Caco-2 (cell line): ENCODE results near the gene RAB43. TPM values are rescaled to one million over a fixed set of nuclear protein-coding genes. Genes with fewer than 3 reads are reported as not detected.

ENCODE experiments used
- BruUV-seq: library from RNA; stranded (reverse); fragments of 400-500 nt; replicated peaks from 2 replicates; lab custom pipeline; 2021; lab: Mats Ljungman, UMichigan
- CTCF ChIA-PET: fragments of 300-600 bp; sonication (Branson Sonifier 250); formaldehyde crosslinking; loops from one replicate; lab custom pipeline; 2022; ENCODE audit warnings: antibody characterized with exemption; lab: Charles Lee
- POLR2A ChIA-PET: fragments of 300-600 bp; sonication (Branson Sonifier 250); formaldehyde crosslinking; loops from one replicate; lab custom pipeline; 2022; ENCODE audit warnings: antibody characterized with exemption; lab: Charles Lee
- DNase-seq, 2 experiments: peaks; one replicate each; pipeline versions ENCODE4 v3.0.0 to v3.0.0-alpha.2; 2020 to 2022
- H3K27me3 ChIP-seq: replicated peaks from 2 replicates; pipeline ENCODE4 v1.6.0; 2011; ENCODE audit warnings: low read length; ENCODE audit not compliant: control insufficient read depth, insufficient read depth
- H3K36me3 ChIP-seq: 2 replicates; pipeline ENCODE4 v1.5.1; 2011; ENCODE audit warnings: low read length; ENCODE audit not compliant: control insufficient read depth, insufficient read depth
- H3K4me1 ChIP-seq: fragments of 250-450 bp; sonication (Bioruptor Pico); 2 replicates; pipeline ENCODE4 v1.5.1; 2020; ENCODE audit warnings: mild to moderate bottlenecking
- H3K4me3 ChIP-seq: 2 replicates; pipeline ENCODE4 v1.5.1; 2011; ENCODE audit warnings: low read depth, mild to moderate bottlenecking, control low read depth, low read length
- H3K9me3 ChIP-seq: fragments of 250-450 bp; sonication (Bioruptor Pico); 2 replicates; pipeline ENCODE4 v1.5.1; 2020; ENCODE audit warnings: mild to moderate bottlenecking, moderate library complexity
- H3K27ac Mint-ChIP-seq: one replicate; pipeline ENCODE4 v1.8.0; 2022; ENCODE audit warnings: mixed read lengths; ENCODE audit not compliant: unreplicated experiment
- H3K27me3 Mint-ChIP-seq: one replicate; pipeline ENCODE4 v1.8.0; 2022; ENCODE audit warnings: mixed read lengths; ENCODE audit not compliant: insufficient read depth, unreplicated experiment
- H3K36me3 Mint-ChIP-seq: one replicate; pipeline ENCODE4 v1.8.0; 2022; ENCODE audit warnings: mild to moderate bottlenecking, mixed read lengths; ENCODE audit not compliant: insufficient read depth, unreplicated experiment
- H3K4me1 Mint-ChIP-seq: one replicate; pipeline ENCODE4 v1.8.0; 2022; ENCODE audit warnings: low read depth, mixed read lengths; ENCODE audit not compliant: unreplicated experiment
- H3K4me3 Mint-ChIP-seq: one replicate; pipeline ENCODE4 v1.8.0; 2022; ENCODE audit warnings: mild to moderate bottlenecking, moderate library complexity, mixed read lengths; ENCODE audit not compliant: unreplicated experiment
- H3K9me3 Mint-ChIP-seq: one replicate; pipeline ENCODE4 v1.8.0; 2022; ENCODE audit warnings: mixed read lengths; ENCODE audit not compliant: unreplicated experiment
- intact Hi-C: fragments of 100-400 bp; cut with micrococcal nuclease; formaldehyde crosslinking; loops from one replicate; pipeline ENCODE4 v1.10.0; 2022; ENCODE audit not compliant: unreplicated experiment
- total RNA-seq: library from RNA; stranded (reverse); gene quantifications from 2 replicates; pipeline ENCODE4 v1.2.3, GENCODE V29; 2022
- TF ChIP-seq, protein P1 (sequence below), 2 experiments: fragments of 200-600 bp in 1 of 2; IDR thresholded peaks; 1 replicate in 1 of 2; 2 replicates in 1 of 2; pipeline versions ENCODE4 v1.5.1 to v1.8.0; 2011 to 2022; ENCODE audit warnings: antibody characterized with exemption in 1 of 2, control low read depth in 1 of 2, inconsistent platforms in 1 of 2, low read depth in 1 of 2, low read length in 1 of 2, mild to moderate bottlenecking in 1 of 2, moderate library complexity in 1 of 2; ENCODE audit not compliant: insufficient read depth in 1 of 2, severe bottlenecking in 1 of 2, unreplicated experiment in 1 of 2

Gene RAB43
- total RNA-seq, 1 experiment from 2014 or later, result 12.3 TPM

DNA sequence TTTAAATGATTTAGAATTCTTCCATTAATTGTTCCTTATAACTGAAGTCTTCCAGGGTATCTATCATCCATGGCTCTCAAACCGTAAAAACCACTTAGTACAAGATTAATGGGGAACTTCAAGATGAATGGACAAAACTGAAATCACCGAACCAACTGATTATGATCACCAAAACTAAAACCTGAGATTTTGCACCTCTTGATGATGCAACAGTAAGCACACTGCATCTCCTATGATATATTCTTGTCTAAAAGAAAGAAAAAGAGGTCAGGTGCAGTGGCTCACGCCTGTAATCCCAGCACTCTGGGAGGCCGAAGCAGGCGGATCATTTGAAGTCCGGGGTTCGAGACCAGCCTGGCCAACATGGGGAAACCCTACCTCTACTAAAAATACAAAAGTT, 42.9 kb upstream of the RAB43 start:
- Mint-ChIP-seq H3K36me3 (peaks cover 68% of the 10 kb centered on the region), H3K4me3 (no peak overlapping the region), H3K27ac (no peak overlapping the region), H3K4me1 (peaks cover 7% of the 10 kb centered on the region), H3K9me3 (no peaks in the 10 kb centered on the region), H3K27me3 (no peaks in the 10 kb centered on the region)
- Histone ChIP-seq H3K36me3 (no peaks in the 10 kb centered on the region), H3K9me3 (no peaks in the 10 kb centered on the region), H3K27me3 (no peaks in the 10 kb centered on the region), H3K4me1 (peaks cover 12% of the 10 kb centered on the region), H3K4me3 (no peak overlapping the region)
- intact Hi-C loops, result no loop called here
- TF ChIP-seq, protein P1, sequence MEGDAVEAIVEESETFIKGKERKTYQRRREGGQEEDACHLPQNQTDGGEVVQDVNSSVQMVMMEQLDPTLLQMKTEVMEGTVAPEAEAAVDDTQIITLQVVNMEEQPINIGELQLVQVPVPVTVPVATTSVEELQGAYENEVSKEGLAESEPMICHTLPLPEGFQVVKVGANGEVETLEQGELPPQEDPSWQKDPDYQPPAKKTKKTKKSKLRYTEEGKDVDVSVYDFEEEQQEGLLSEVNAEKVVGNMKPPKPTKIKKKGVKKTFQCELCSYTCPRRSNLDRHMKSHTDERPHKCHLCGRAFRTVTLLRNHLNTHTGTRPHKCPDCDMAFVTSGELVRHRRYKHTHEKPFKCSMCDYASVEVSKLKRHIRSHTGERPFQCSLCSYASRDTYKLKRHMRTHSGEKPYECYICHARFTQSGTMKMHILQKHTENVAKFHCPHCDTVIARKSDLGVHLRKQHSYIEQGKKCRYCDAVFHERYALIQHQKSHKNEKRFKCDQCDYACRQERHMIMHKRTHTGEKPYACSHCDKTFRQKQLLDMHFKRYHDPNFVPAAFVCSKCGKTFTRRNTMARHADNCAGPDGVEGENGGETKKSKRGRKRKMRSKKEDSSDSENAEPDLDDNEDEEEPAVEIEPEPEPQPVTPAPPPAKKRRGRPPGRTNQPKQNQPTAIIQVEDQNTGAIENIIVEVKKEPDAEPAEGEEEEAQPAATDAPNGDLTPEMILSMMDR (IDR thresholded peaks at IDR 0.05; ENCODE audit: insufficient read depth in 1 of 2, low read depth in 1 of 2, low read length in 1 of 2, severe bottlenecking in 1 of 2, unreplicated experiment in 1 of 2), result no peak
- CTCF ChIA-PET, result interaction anchor here (0.7 kb wide), 1 partner anchor 713 kb away, joined by 3 read pairs; no protein-coding TSS in a partner anchor
- no TSS peak for BruUV-seq
- POLR2A ChIA-PET, result no interaction called here
- no peak for DNase-seq

DNA sequence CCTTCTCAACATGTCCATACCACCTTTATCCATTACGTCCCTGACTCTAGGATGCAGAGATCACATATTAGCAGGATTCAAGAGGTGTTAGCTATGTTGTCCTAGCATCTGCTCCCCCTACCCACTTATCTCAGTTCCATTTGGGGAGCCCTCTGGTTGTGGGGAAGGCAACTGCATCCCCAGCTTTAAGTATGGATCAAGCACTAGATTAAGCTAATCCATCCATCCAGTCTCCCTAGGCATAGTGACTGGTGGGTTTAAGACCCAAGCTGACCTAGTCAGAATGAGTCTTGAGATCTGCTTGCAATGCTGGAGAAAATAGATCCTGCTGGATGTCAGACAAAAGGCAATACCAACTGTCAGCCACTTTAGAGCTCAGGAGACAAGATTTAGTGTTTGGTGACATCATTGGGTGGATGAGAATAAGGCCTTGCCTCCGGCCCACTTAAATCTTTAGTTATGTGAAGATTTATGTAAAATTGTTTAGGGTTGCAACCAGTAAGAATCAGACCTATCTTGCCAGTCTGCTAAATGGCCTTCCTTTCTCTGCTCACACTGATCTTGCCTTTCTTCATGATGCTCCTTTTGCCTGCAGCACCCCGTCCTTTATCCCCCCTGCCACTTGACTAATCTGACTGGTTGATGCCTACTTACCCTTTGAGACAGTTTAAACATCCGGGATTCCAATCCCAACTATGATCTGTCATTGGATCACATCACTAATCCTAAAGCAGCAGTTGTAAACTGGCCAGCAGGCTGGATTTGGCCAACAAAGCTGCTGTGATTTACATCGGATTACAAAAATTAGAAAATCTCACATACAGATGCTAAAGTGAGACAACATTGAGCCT, 41.4 kb upstream of the RAB43 start:
- TF ChIP-seq, protein P1 (IDR thresholded peaks at IDR 0.05; ENCODE audit: insufficient read depth in 1 of 2, low read depth in 1 of 2, low read length in 1 of 2, severe bottlenecking in 1 of 2, unreplicated experiment in 1 of 2), result peak in 1 of 2 experiments; percentile 30
- Histone ChIP-seq H3K4me1 (peaks cover 15% of the 10 kb centered on the region), H3K4me3 (no peak overlapping the region), H3K27me3 (no peaks in the 10 kb centered on the region), H3K9me3 (no peaks in the 10 kb centered on the region), H3K36me3 (no peaks in the 10 kb centered on the region; the same call in 1 of the 2 replicates)
- Mint-ChIP-seq H3K27me3 (no peaks in the 10 kb centered on the region), H3K27ac (peak overlapping the region; percentile 99), H3K9me3 (no peaks in the 10 kb centered on the region), H3K4me1 (peaks cover 12% of the 10 kb centered on the region), H3K4me3 (peak overlapping the region; percentile 89), H3K36me3 (peaks cover 57% of the 10 kb centered on the region)
- CTCF ChIA-PET, result interaction anchor here (1.1 to 2.6 kb wide), 6 partner anchors 41 to 193 kb away, joined by 3 to 21 read pairs (median 12); partner anchors contain the start of genes COPG1 and RAB43
- DNase-seq, result peak in 1 of 2 experiments; percentile 23
- intact Hi-C loops, result no loop called here
- POLR2A ChIA-PET, result interaction anchor here (1.0 to 2.1 kb wide), 3 partner anchors 11 to 159 kb away, joined by 4 read pairs; no protein-coding TSS in a partner anchor
- BruUV-seq, result no TSS peak

DNA sequence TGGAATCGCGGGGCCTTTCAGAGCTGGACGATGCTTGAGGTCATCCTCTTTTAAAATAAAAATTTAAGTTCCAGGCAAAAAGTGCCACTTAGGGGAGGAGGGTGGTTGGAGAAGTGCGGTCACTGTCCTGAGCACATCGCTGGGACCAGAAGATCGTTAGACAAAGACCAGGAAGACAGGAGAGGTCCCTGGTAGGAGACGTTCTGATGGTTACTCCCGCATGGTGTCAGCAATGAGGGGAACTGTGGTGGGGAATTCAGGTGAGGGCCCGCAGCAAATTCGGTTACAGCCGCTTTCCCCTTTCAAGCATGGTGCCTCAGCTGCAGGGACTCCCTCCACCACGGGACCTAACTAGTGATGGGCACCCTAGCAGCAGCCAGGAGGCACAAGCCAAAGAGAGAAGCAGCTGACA, 40.3 kb upstream of the RAB43 start:
- intact Hi-C loops, result loop anchor here (1.0 kb wide), 3 partner anchors 83 to 192 kb away; no protein-coding TSS in a partner anchor

More for the DNA sequence above, 40.3 kb upstream of the RAB43 start:
- Mint-ChIP-seq H3K4me3 (peak overlapping the region; percentile 89), H3K36me3 (peaks cover 47% of the 10 kb centered on the region), H3K9me3 (no peaks in the 10 kb centered on the region), H3K4me1 (peaks cover 12% of the 10 kb centered on the region), H3K27ac (peak overlapping the region; percentile 99), H3K27me3 (no peaks in the 10 kb centered on the region)
- BruUV-seq, result no TSS peak
- ChIA-PET CTCF (interaction anchor here (0.6 to 2.6 kb wide), 9 partner anchors 40 to 192 kb away, joined by 3 to 21 read pairs (median 6); partner anchors contain the start of genes COPG1 and RAB43), POLR2A (interaction anchor here (0.6 to 2.1 kb wide), 6 partner anchors 12 to 108 kb away, joined by 3 to 4 read pairs (median 4); partner anchors contain the start of gene COPG1)
- no peaks in the 10 kb centered on the region for H3K27me3 ChIP-seq
- peak overlapping the region; percentile 59 for H3K4me3 ChIP-seq
- peak; percentile 35 to 46 for DNase-seq
- H3K9me3 ChIP-seq, result no peaks in the 10 kb centered on the region
- no peaks in the 10 kb centered on the region; the same call in 1 of the 2 replicates for H3K36me3 ChIP-seq
- TF ChIP-seq, protein P1 (IDR thresholded peaks at IDR 0.05; ENCODE audit: insufficient read depth in 1 of 2, low read depth in 1 of 2, low read length in 1 of 2, severe bottlenecking in 1 of 2, unreplicated experiment in 1 of 2), result peak in 1 of 2 experiments; percentile 5
- peaks cover 15% of the 10 kb centered on the region for H3K4me1 ChIP-seq
